LNCAP (cell line): ENCODE data around the gene SNX10.

Source experiments
- CTCF ChIP-seq: fragments of 450-650 bp; IDR thresholded peaks from 2 replicates; pipeline ENCODE4 v1.5.1; 2017; ENCODE audit warnings: mild to moderate bottlenecking

Gene SNX10

GRCh38 chr7:26399736-26400135 is 108.1 kb downstream of the SNX10 start:
- no peak for TF ChIP-seq CTCF

- no peak for TF ChIP-seq CTCF
These were observed 112.0 kb downstream of the SNX10 start for GRCh38 chr7:26403640-26404039.

GRCh38 chr7:26404189-26404996 is 112.7 kb downstream of the SNX10 start:
- no peak for TF ChIP-seq CTCF

GRCh38 chr7:26406433-26406832 is 114.8 kb downstream of the SNX10 start:
- TF ChIP-seq CTCF = no peak

- no peak for TF ChIP-seq CTCF
These were observed 118.2 kb downstream of the SNX10 start for GRCh38 chr7:26409661-26410547.

GRCh38 chr7:26413007-26413691 is 121.5 kb downstream of the SNX10 start:
- TF ChIP-seq CTCF = no peak

- no peak for TF ChIP-seq CTCF
These were observed 124.3 kb downstream of the SNX10 start for GRCh38 chr7:26416004-26416403.
